DND-41 (cell line): Measurements from ENCODE around the gene DMC1.
"Not testable (repeated sequence)": the region's sequence is repeated elsewhere in the genome, so short reads cannot be mapped to it uniquely, and the experiment has no call there.

Source experiments
- ATAC-seq: fragments of 200-7000 bp; cut with Tn5 transposase; 3 replicates; pipeline ENCODE4 v1.9.1; 2021; ENCODE audit warnings: low read depth; ENCODE audit not compliant: insufficient read depth
- DNase-seq: peaks from one replicate; pipeline ENCODE4 v3.0.0-alpha.2; 2020
- H2AFZ ChIP-seq: 2 replicates; pipeline ENCODE4 v1.6.0; 2012; ENCODE audit warnings: low read depth, low read length
- H3K27ac ChIP-seq: 2 replicates; pipeline ENCODE4 v1.5.1; 2012; ENCODE audit warnings: low read length, inconsistent platforms
- H3K27me3 ChIP-seq: fragments of 200-600 bp; sonication (generic); 2 replicates; pipeline ENCODE4 v1.6.0; 2012; ENCODE audit warnings: low read length, mild to moderate bottlenecking, inconsistent platforms; ENCODE audit not compliant: insufficient read depth, poor library complexity
- H3K36me3 ChIP-seq: 2 replicates; pipeline ENCODE4 v1.5.1; 2012; ENCODE audit warnings: low read length, inconsistent platforms; ENCODE audit not compliant: insufficient read depth
- H3K4me1 ChIP-seq: 2 replicates; pipeline ENCODE4 v1.5.1; 2012; ENCODE audit warnings: mild to moderate bottlenecking, low read length; ENCODE audit not compliant: insufficient read depth
- H3K4me2 ChIP-seq: 2 replicates; pipeline ENCODE4 v1.6.0; 2012; ENCODE audit warnings: mild to moderate bottlenecking, moderate library complexity, low read length, inconsistent platforms; ENCODE audit not compliant: insufficient read depth
- H3K4me3 ChIP-seq, 2 experiments: fragments of 200-600 bp in 1 of 2; shearing (Covaris generic) in 1 of 2; 2 replicates each; pipeline ENCODE4 v1.5.1; 2012 to 2016; ENCODE audit warnings: inconsistent platforms in 2 of 2, low read length in 2 of 2, mild to moderate bottlenecking in 2 of 2, low read depth in 1 of 2, moderate library complexity in 1 of 2
- H3K79me2 ChIP-seq: 2 replicates; pipeline ENCODE4 v1.6.0; 2012; ENCODE audit warnings: low read length, inconsistent platforms; ENCODE audit not compliant: insufficient read depth
- H3K9ac ChIP-seq: 2 replicates; pipeline ENCODE4 v1.6.0; 2012; ENCODE audit warnings: low read depth, mild to moderate bottlenecking, inconsistent platforms, low read length, moderate library complexity
- H3K9me3 ChIP-seq: 2 replicates; pipeline ENCODE4 v1.5.1; 2012; ENCODE audit warnings: low read length, moderate library complexity, mild to moderate bottlenecking, inconsistent platforms; ENCODE audit not compliant: insufficient read depth, severe bottlenecking
- H4K20me1 ChIP-seq: 2 replicates; pipeline ENCODE4 v1.6.0; 2012; ENCODE audit warnings: low read length; ENCODE audit not compliant: insufficient read depth
- CTCF ChIP-seq: IDR thresholded peaks from 2 replicates; pipeline ENCODE4 v1.5.1; 2012; ENCODE audit warnings: borderline replicate concordance, low read length, moderate library complexity, mild to moderate bottlenecking; ENCODE audit not compliant: poor library complexity, severe bottlenecking; ENCODE audit errors: extremely low read depth
- EZH2 ChIP-seq: IDR thresholded peaks from 3 replicates; pipeline ENCODE4 v1.6.1; 2012; ENCODE audit warnings: borderline replicate concordance, low read depth, mild to moderate bottlenecking, moderate library complexity, low read length, inconsistent platforms; ENCODE audit not compliant: severe bottlenecking

The DMC1 gene

GRCh38 chr22:38569972-38570778 lies at the start of gene DMC1:
Gene DMC1 (minus strand): TSS chr22:38570183. CDS start chr22:38568256, 1,927 bp downstream.
- peak; percentile 97 for DNase-seq
- H3K4me3 ChIP-seq, result peak within 1 kb of the TSS; percentile 27 to 68
- peak within 1 kb of the TSS; percentile 99 for H2AFZ ChIP-seq
- no peaks in the 10 kb centered on the region for H3K27me3 ChIP-seq
- H3K36me3 ChIP-seq, result no peaks in the 10 kb centered on the region
- H3K27ac ChIP-seq, result peak within 1 kb of the TSS; percentile 95
- TF ChIP-seq EZH2 (no peak), CTCF (no peak)
- H3K4me2 ChIP-seq, result peak within 1 kb of the TSS; percentile 86
- H3K9ac ChIP-seq, result peak within 1 kb of the TSS; percentile 89
- H3K4me1 ChIP-seq, result peaks cover 21% of the 10 kb centered on the region
- ATAC-seq, result peak; percentile 89
- H3K9me3 ChIP-seq, result no peaks in the 10 kb centered on the region
- peaks cover 9% of the 10 kb centered on the region for H3K79me2 ChIP-seq
- H4K20me1 ChIP-seq, result no peaks in the 10 kb centered on the region

- ATAC-seq (no peak), DNase-seq (no peak)
- Histone ChIP-seq H3K27me3 (no peaks in the 10 kb centered on the region), H3K9me3 (no peaks in the 10 kb centered on the region), H3K4me1 (no peaks in the 10 kb centered on the region), H3K4me2 (no peak overlapping the region), H3K79me2 (no peaks in the 10 kb centered on the region), H3K9ac (no peak overlapping the region), H3K4me3 (no peak overlapping the region), H4K20me1 (no peaks in the 10 kb centered on the region), H3K36me3 (no peaks in the 10 kb centered on the region), H2AFZ (no peak overlapping the region), H3K27ac (no peak overlapping the region)
- TF ChIP-seq EZH2 (no peak), CTCF (no peak)
These were observed 48.7 kb upstream of the DMC1 start for GRCh38 chr22:38618682-38619081.

DNA sequence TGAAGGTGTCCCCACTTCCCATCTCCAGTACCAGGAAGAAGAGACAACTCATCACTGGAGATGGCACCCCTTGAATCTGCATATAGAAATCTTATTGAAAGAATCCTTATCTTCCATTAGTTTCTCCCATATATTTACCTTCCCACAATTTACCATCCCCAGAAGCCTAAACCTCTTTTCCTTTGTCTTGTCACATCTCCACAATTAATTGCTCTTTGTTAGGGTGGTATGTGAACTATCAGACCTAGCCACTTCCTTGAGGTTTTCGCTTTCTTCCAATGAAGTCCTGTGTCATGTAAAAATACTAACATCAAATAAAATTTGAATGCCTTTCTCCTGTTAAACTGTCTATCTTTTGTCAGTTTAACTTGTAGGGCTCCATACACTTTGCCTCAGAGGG lies 48.3 kb upstream of the DMC1 start:
- TF ChIP-seq EZH2 (no peak), CTCF (no peak)
- no peaks in the 10 kb centered on the region for H3K4me1 ChIP-seq
- no peaks in the 10 kb centered on the region for H3K36me3 ChIP-seq
- DNase-seq (no peak), ATAC-seq (no peak)
- H3K27me3 ChIP-seq, result no peaks in the 10 kb centered on the region
- no peak overlapping the region for H3K27ac ChIP-seq
- no peak overlapping the region for H2AFZ ChIP-seq
- H3K4me3 ChIP-seq, result no peak overlapping the region
- H3K79me2 ChIP-seq, result no peaks in the 10 kb centered on the region
- no peaks in the 10 kb centered on the region for H4K20me1 ChIP-seq
- H3K4me2 ChIP-seq, result no peak overlapping the region
- H3K9me3 ChIP-seq, result no peaks in the 10 kb centered on the region
- no peak overlapping the region for H3K9ac ChIP-seq

DNA sequence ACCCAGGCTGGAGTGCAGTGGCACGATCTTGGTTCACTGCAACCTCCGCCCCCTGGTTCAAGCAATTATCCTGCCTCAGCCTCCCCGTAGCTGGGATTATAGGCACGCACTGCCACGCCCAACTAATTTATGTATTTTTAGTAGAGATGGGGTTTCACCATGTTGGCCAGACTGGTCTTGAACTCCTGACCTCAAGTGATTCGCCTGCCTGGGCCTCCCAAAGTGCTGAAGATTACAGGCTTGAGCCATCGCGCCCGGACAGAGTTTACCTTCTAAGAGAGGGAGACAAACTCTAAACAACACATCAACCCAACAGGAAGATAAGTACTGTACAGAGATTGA lies 45.1 kb upstream of the DMC1 start:
- not testable (repeated sequence) for H3K9ac ChIP-seq, H3K4me2 ChIP-seq, ATAC-seq, H3K27me3 ChIP-seq, H3K79me2 ChIP-seq, H3K36me3 ChIP-seq, H2AFZ ChIP-seq, H3K4me1 ChIP-seq, DNase-seq, H3K9me3 ChIP-seq, H4K20me1 ChIP-seq, H3K27ac ChIP-seq, H3K4me3 ChIP-seq
